ENCODE data around the gene CST11. TPM values are rescaled to one million over a fixed set of nuclear protein-coding genes. Genes with fewer than 3 reads are reported as not detected.

CST11 gene
- total RNA-seq, 1 donor from 2014 or later: not detected

GRCh38 chr20:23412026-23412425 is 40.6 kb downstream of the CST11 start:
- Histone ChIP-seq H3K36me3 (no peaks in the 10 kb centered on the region), H3K9me3 (no peaks in the 10 kb centered on the region), H3K27ac (no peak overlapping the region), H3K4me1 (no peaks in the 10 kb centered on the region), H3K27me3 (no peaks in the 10 kb centered on the region), H3K4me3 (no peak overlapping the region)
- TF ChIP-seq CTCF (IDR thresholded peaks at IDR 0.05): no peak
- intact Hi-C loops (cut with DNase I): no loop called here
- no peak for DNase-seq (ENCODE audit: low spot score in 2 of 2)

- DNase-seq (ENCODE audit: low spot score in 2 of 2): no peak
- Histone ChIP-seq H3K4me1 (no peaks in the 10 kb centered on the region), H3K27me3 (no peaks in the 10 kb centered on the region), H3K36me3 (no peaks in the 10 kb centered on the region), H3K9me3 (no peaks in the 10 kb centered on the region), H3K4me3 (no peak overlapping the region), H3K27ac (no peak overlapping the region)
- intact Hi-C loops (cut with DNase I): no loop called here
- TF ChIP-seq CTCF (IDR thresholded peaks at IDR 0.05): no peak
Observed at GRCh38 chr20:23410916-23411695, 41.6 kb downstream of the CST11 start.

- Histone ChIP-seq H3K27ac (no peak overlapping the region), H3K9me3 (no peaks in the 10 kb centered on the region), H3K4me1 (no peaks in the 10 kb centered on the region), H3K27me3 (no peaks in the 10 kb centered on the region), H3K36me3 (no peaks in the 10 kb centered on the region), H3K4me3 (no peak overlapping the region)
- intact Hi-C loops (cut with DNase I): no loop called here
- no peak for DNase-seq (ENCODE audit: low spot score in 2 of 2)
- TF ChIP-seq CTCF (IDR thresholded peaks at IDR 0.05): no peak
Observed at GRCh38 chr20:23409800-23410199, 42.9 kb downstream of the CST11 start.

GRCh38 chr20:23408957-23409356 is 43.7 kb downstream of the CST11 start:
- Histone ChIP-seq H3K4me3 (no peak overlapping the region), H3K4me1 (no peaks in the 10 kb centered on the region), H3K36me3 (no peaks in the 10 kb centered on the region), H3K27me3 (no peaks in the 10 kb centered on the region), H3K9me3 (no peaks in the 10 kb centered on the region), H3K27ac (no peak overlapping the region)
- no peak for TF ChIP-seq CTCF (IDR thresholded peaks at IDR 0.05)
- intact Hi-C loops (cut with DNase I): no loop called here
- DNase-seq (ENCODE audit: low spot score in 2 of 2): no peak

- H3K27ac ChIP-seq: no peak overlapping the region
- TF ChIP-seq CTCF (IDR thresholded peaks at IDR 0.05): no peak
Observed at GRCh38 chr20:23407781-23408464, 44.8 kb downstream of the CST11 start.

More at GRCh38 chr20:23407781-23408464, 44.8 kb downstream of the CST11 start:
- DNase-seq (ENCODE audit: low spot score in 2 of 2): no peak
- Histone ChIP-seq H3K36me3 (no peaks in the 10 kb centered on the region), H3K27me3 (no peaks in the 10 kb centered on the region), H3K4me3 (no peak overlapping the region), H3K9me3 (no peaks in the 10 kb centered on the region), H3K4me1 (no peaks in the 10 kb centered on the region)
- intact Hi-C loops (cut with DNase I): no loop called here

Measured in ascending aorta (tissue), 2 donors.